Activated CD4-positive, alpha-beta T cell treated with anti-CD3 and anti-CD28 coated beads, Interleukin-2, amount 50 U/mL, for 16 hours (primary cell): Measurements from ENCODE around the gene IL5.
A peak's percentile ranks its signal among the peaks of the same experiment; 100 is the strongest.

Experiments
- DNase-seq: peaks from one replicate; pipeline ENCODE4 v3.0.0-alpha.2; 2020

IL5 gene

DNA sequence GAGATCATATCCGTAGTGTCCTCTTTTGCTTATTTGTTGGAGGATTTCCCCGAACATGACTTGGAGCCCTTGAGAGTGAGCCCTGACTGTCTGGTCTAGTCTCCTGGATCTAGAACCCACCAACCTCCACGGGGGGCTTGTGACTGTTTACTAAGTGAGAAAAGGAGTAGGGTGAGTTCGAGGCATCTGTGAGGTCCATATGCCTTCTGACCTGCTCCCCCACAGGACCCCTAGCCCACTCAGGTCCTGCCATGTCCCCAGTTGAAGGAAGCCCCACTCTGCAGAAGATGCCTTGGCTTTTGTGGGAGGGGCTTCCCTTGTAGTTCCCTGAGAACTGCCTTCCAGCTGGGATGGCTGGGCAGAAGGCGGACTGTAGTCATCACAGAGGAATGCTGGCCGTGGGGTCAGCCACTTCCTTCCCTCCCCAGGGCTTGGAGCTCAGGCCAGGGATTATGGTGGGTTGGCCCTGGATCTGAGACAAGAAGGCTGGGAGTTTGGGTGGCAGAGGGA lies 45.8 kb downstream of the IL5 start:
- no peak for DNase-seq

DNA sequence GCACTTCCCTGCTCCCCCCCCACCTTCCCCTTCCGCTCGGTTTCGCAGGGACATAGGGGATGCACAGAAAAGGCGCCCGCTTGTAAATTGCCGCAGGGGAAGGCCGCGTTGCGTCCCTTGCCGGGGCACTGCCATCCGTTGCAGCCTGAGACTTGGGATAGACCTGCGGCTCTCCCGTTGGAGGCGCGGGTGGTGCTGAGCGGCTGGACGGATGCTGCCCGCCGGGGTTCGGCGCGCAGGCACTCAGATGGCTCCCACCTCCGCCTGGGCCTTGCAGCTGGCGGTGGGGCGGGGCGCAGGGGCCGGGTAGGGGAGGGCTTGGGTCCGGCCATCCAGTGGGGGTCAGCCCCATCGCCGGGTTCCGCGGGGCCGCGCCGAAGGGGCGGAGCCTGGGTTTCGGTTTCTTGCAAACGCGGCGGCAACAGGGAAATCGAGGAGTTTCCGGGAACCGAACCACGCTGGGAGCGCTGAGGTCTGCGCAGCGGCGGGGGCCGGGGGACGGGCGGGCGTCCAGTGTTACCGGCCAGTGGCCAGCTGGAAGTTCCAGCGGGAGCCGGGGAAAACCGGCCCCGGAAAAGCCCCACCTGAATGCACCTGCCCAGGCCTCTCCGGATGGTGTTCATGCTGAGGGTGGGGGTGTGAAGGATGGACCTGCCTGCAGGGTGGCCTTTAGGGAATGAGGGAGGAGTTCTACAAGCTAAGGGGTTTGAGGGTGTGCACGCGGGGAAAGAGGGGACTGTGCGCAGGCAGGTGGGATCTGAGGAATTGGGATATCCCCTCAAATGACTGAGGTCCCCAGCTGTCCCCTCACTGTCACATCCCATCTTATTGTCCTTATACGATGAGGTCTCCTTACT lies 46.5 kb downstream of the IL5 start:
- DNase-seq, result peak; percentile 81

DNA sequence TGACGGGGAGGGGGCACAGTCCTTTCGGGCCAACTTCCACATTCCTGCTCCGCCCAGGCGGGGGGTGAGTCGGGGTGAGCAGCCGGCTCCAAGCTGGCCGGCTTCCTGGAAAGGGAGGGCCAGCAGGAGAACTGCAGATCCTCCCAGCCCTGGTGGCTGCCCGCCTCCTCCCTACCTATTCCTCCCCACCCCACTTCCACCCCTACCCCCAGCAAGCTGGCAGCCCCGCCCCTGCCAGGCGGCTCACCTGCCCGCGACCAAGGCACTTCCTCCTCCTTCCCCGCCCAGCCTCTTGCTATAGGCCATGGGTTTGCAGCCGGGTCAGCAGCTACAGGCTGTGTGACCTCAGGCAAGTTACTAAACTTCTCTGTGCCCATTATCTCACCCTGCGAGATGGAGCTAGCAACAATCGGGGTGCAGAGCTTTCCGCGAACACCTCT lies 47.1 kb downstream of the IL5 start:
- peak; percentile 94 for DNase-seq

DNA sequence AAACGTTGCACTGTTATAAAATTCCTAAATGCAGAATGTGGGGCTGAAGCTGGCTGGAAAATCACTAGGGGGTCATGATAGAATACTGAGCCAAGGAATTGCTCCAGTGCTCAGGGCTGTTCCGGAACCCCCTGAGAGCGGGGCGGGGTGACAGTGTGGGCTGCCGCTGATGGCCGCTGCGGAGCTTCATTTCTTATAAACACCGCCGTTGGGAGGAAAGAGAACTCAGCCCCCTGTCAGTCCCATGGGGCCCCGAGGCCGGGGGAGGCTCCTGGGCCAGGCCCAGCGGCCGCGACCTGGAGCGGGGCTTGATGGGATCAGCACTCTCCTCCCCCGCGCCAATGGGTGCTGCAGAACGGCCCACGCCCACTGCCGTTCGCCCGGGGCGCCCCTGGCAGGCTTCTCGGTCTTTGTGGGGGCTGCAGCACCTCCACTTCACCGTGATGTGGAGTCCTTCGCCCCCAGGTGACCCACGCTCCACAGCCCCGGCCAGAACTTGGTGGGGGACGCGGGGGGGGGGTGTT lies 47.6 kb downstream of the IL5 start:
- DNase-seq, result peak; percentile 79

DNA sequence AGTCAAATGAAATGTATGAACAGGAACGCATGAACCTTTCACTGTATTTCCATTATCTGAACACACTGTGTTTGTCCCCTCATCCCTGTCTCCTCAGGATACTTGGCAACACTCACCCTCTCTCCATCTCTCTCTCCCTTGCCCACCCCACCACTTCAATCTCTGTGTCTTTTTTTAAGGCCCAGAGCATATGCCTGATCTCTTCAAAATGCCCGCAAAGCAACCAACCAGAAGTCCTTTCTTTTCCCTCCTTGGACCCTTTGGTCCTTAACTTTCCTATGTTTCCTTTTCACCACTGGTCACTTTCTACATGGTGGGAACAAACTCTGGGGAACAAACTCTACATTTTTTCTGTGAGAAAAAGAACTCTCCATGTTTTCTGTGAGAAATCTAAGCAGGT lies 49.5 kb downstream of the IL5 start:
- no peak for DNase-seq

DNA sequence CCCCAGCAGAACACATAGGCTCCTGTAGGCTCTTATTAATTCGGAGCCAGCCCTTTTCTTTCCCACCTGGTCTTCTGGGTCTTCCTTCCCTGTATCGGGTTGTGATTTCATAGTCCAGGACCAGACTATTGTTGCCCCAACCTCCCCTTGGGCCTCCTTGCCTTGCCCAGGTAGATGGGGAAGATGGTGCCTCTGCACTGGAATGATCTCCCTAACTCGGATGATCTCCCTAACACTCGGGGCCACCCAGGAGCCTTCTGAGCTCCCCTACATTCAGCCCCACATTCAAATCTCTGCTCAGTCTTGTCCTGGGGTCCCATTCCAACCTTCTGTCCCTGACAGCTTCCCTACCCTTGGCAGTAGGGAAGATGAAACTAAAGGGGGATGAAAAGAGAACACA lies 50.1 kb downstream of the IL5 start:
- no peak for DNase-seq

DNA sequence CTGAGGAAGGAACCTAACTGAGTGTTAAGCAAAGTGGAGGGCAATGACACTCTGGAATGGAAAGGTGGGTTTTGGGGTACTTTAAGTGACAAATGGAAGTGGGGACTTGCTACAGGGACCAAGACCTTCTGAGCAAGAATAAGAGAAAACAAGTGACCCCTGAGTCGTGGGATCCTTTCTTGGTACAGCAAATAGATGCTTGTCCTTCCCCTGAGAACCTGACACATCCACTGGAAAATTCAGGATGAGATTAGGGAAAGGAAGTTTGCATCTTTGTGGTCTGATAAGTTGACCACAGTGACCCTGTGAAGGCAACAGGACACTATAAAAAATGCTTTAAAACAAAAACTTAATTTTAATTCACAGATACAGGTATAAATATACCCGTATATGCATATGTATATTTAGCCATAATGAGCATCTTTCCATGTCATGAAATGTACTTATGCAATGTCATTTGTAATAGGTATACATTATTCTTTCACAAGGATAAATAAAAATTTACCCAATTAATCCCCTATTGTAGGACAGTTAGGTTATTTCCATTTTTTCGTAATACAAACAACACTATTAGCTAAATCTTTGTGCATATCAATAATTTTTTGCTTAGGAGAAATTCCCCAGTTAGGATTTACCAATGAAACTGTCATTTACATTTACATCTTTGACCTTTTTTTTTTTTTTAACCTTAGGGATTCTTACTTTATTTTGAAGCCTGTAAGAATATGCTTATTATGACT lies 50.8 kb downstream of the IL5 start:
- DNase-seq, result no peak
